A549 (cell line): ENCODE results near the gene MDM1. TPM values are rescaled to one million over a fixed set of nuclear protein-coding genes. Genes with fewer than 3 reads are reported as not detected.

Experiments used
- ATAC-seq, 2 experiments: fragments of 200-7000 bp in 1 of 2; fragments of >200 bp in 1 of 2; cut with Nextera tagmentation in 1 of 2; cut with Tn5 transposase in 1 of 2; 3 replicates each; pipeline versions ENCODE4 v1.8.0 to v1.9.1; 2018 to 2020; ENCODE audit warnings: mild to moderate bottlenecking in 1 of 2, moderate library complexity in 1 of 2
- CTCF ChIA-PET: fragments of 300-600 bp; sonication (Branson Sonifier 250); formaldehyde crosslinking; extraction: SDS; loops from one replicate; lab custom pipeline; 2021; ENCODE audit warnings: antibody characterized with exemption, inconsistent platforms; lab: Yijun Ruan, JAX
- POLR2A ChIA-PET: fragments of 350-600 bp; formaldehyde crosslinking; extraction: SDS; loops from one replicate; lab custom pipeline; 2021; ENCODE audit warnings: antibody characterized with exemption, inconsistent platforms; lab: Yijun Ruan, JAX
- DNase-seq, 2 experiments: peaks; one replicate each; pipeline versions ENCODE4 v3.0.0 to v3.0.0-alpha.2; 2011 to 2016; ENCODE audit warnings: low read depth in 1 of 2, low spot score in 1 of 2
- FAIRE-seq: peaks from 2 replicates; lab custom pipeline; 2011; peaks lifted over from hg19 to GRCh38; lab: Jason Lieb, UNC
- H3K27ac ChIP-seq, 2 experiments: fragments of >200 bp; sonication (Bioruptor Twin); formaldehyde crosslinking; 3 replicates each; pipeline ENCODE4 v1.5.1; 2016 to 2017
- H3K4me1 ChIP-seq: fragments of >200 bp; sonication (Bioruptor Twin); formaldehyde crosslinking; 3 replicates; pipeline ENCODE4 v1.6.1; 2016
- H3K4me2 ChIP-seq: fragments of >200 bp; sonication (Bioruptor Twin); formaldehyde crosslinking; 3 replicates; pipeline ENCODE4 v1.6.1; 2016
- H3K4me3 ChIP-seq: fragments of >200 bp; sonication (Bioruptor Twin); formaldehyde crosslinking; 3 replicates; pipeline ENCODE4 v1.5.1; 2016
- H3K9me3 ChIP-seq: fragments of >200 bp; sonication (Bioruptor Twin); formaldehyde crosslinking; 3 replicates; pipeline ENCODE4 v1.6.1; 2016
- CBX8 ChIP-seq: fragments of 200-600 bp; sonication (generic); IDR thresholded peaks from 2 replicates; pipeline ENCODE4 v1.6.1; 2016
- CHD4 ChIP-seq: fragments of 200-600 bp; sonication (generic); IDR thresholded peaks from 2 replicates; pipeline ENCODE4 v1.6.1; 2016; ENCODE audit warnings: antibody characterized with exemption, mild to moderate bottlenecking, borderline replicate concordance
- EHF ChIP-seq: fragments of 250-450 bp; sonication (Bioruptor Pico); IDR thresholded peaks from 2 replicates; pipeline ENCODE4 v1.5.0; 2020; ENCODE audit warnings: mild to moderate bottlenecking
- ESRRA ChIP-seq: fragments of 150-350 bp; IDR thresholded peaks from 2 replicates; pipeline ENCODE4 v1.6.1; 2014; ENCODE audit warnings: mild to moderate bottlenecking, low read length, borderline replicate concordance
- FOSB ChIP-seq: fragments of 250-450 bp; sonication (Bioruptor Pico); IDR thresholded peaks from 2 replicates; pipeline ENCODE4 v1.5.0; 2020; ENCODE audit warnings: mild to moderate bottlenecking, moderate library complexity
- FOSL2 ChIP-seq, 2 experiments: fragments of 450-650 bp in 1 of 2; fragments of >200 bp in 1 of 2; sonication (Bioruptor Twin) in 1 of 2; formaldehyde crosslinking; IDR thresholded peaks; 2 replicates each; pipeline versions ENCODE4 v1.5.0 to v1.6.1; 2016 to 2020; ENCODE audit warnings: mild to moderate bottlenecking in 1 of 2, moderate library complexity in 1 of 2
- GATA3 ChIP-seq: IDR thresholded peaks from 2 replicates; pipeline ENCODE4 v1.6.1; 2012; ENCODE audit warnings: borderline replicate concordance
- HOXA7 ChIP-seq: fragments of 250-450 bp; sonication (Bioruptor Pico); IDR thresholded peaks from 2 replicates; pipeline ENCODE4 v1.5.0; 2020; ENCODE audit warnings: mild to moderate bottlenecking, moderate library complexity
- HOXB5 ChIP-seq: fragments of 250-450 bp; sonication (Bioruptor Pico); IDR thresholded peaks from 2 replicates; pipeline ENCODE4 v1.5.0; 2020; ENCODE audit warnings: mild to moderate bottlenecking, moderate library complexity
- KDM1A ChIP-seq: fragments of 200-600 bp; sonication (generic); IDR thresholded peaks from 2 replicates; pipeline ENCODE4 v1.6.1; 2016; ENCODE audit warnings: low read depth, mild to moderate bottlenecking
- KDM5A ChIP-seq: fragments of 200-600 bp; sonication (generic); IDR thresholded peaks from 2 replicates; pipeline ENCODE4 v1.6.1; 2016; ENCODE audit warnings: antibody characterized with exemption, mild to moderate bottlenecking
- POLR2A ChIP-seq: IDR thresholded peaks from 2 replicates; pipeline ENCODE4 v1.6.1; 2012; ENCODE audit warnings: mild to moderate bottlenecking, low read length
- RCOR1 ChIP-seq: fragments of 150-350 bp; IDR thresholded peaks from 2 replicates; pipeline ENCODE4 v1.6.1; 2014; ENCODE audit warnings: antibody characterized with exemption, low read length, low read depth
- RNF2 ChIP-seq: fragments of 200-600 bp; sonication (generic); IDR thresholded peaks from 2 replicates; pipeline ENCODE4 v1.6.1; 2016; ENCODE audit warnings: low read depth, mild to moderate bottlenecking, antibody characterized with exemption, moderate library complexity, borderline replicate concordance
- SMC3 ChIP-seq: fragments of >200 bp; sonication (Bioruptor Twin); formaldehyde crosslinking; IDR thresholded peaks from 3 replicates; pipeline ENCODE4 v1.6.1; 2018; ENCODE audit warnings: inconsistent platforms
- SREBF2 ChIP-seq: fragments of 450-650 bp; IDR thresholded peaks from 2 replicates; pipeline ENCODE4 v1.6.1; 2014; ENCODE audit warnings: mild to moderate bottlenecking, moderate library complexity
- USF2 ChIP-seq: fragments of 450-650 bp; IDR thresholded peaks from 2 replicates; pipeline ENCODE4 v1.6.1; 2014; ENCODE audit warnings: antibody characterized with exemption
- ZC3H11A ChIP-seq: fragments of 450-650 bp; IDR thresholded peaks from 2 replicates; pipeline ENCODE4 v1.6.1; 2014; ENCODE audit warnings: antibody characterized with exemption, mild to moderate bottlenecking
- ZSCAN20 ChIP-seq: fragments of 250-450 bp; sonication (Bioruptor Pico); IDR thresholded peaks from 2 replicates; pipeline ENCODE4 v1.8.0; 2022; ENCODE audit warnings: mild to moderate bottlenecking, moderate library complexity
- WGBS: methylation state at CpG from one replicate; pipeline ENCODE4 v1.1.6; 2017; ENCODE audit errors: missing lambda C conversion rate; 5-methylcytosine and 5-hydroxymethylcytosine counted together
- polyA plus RNA-seq, 4 experiments: library from polyadenylated mRNA; depleted of rRNA in 3 of 4; stranded (reverse); fragments of >200 nt; fragmentation: RNase III in 1 of 4; extraction: RNeasy Plus Mini Kit Qiagen cat#74134 plus additional on column Dnase treatment in 1 of 4; gene quantifications; 2 replicates in 3 of 4; 3 replicates in 1 of 4; pipeline ENCODE4 v1.2.3, GENCODE V29; 2011 to 2017
- TF ChIP-seq, protein P1 (sequence below): IDR thresholded peaks from 2 replicates; pipeline ENCODE4 v1.6.1; 2012
- TF ChIP-seq, protein P2 (sequence below): fragments of 200-600 bp; sonication (generic); IDR thresholded peaks from 2 replicates; pipeline ENCODE4 v1.6.1; 2016; ENCODE audit warnings: antibody characterized with exemption, mild to moderate bottlenecking, moderate library complexity

Gene MDM1
- polyA plus RNA-seq, 2 of the 4 experiments (the other 2 are of a cell fraction): 12.5 to 24.5 TPM

- DNase-seq: no peak
- ChIA-PET POLR2A (no interaction called here), CTCF (no interaction called here)
- TF ChIP-seq HOXB5 (CRISPR knock-in tag) (no peak), GATA3 (no peak), EHF (no peak), ZC3H11A (no peak), FOSL2 (IDR thresholded peaks at IDR 0.05) (no peak), FOSL2 (CRISPR knock-in tag; IDR thresholded peaks at IDR 0.05) (no peak), USF2 (no peak), POLR2A (no peak), RNF2 (no peak), ZSCAN20 (CRISPR knock-in tag) (no peak), KDM5A (no peak), SREBF2 (no peak), SMC3 (no peak), RCOR1 (no peak), CBX8 (no peak), ESRRA (no peak)
- TF ChIP-seq, protein P1, sequence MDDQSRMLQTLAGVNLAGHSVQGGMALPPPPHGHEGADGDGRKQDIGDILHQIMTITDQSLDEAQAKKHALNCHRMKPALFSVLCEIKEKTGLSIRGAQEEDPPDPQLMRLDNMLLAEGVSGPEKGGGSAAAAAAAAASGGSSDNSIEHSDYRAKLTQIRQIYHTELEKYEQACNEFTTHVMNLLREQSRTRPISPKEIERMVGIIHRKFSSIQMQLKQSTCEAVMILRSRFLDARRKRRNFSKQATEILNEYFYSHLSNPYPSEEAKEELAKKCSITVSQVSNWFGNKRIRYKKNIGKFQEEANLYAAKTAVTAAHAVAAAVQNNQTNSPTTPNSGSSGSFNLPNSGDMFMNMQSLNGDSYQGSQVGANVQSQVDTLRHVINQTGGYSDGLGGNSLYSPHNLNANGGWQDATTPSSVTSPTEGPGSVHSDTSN: no peak
- 86% methylated on average over 6 of the region's 6 CpGs for WGBS
- Histone ChIP-seq H3K4me2 (no peak overlapping the region), H3K27ac (no peak overlapping the region), H3K4me1 (no peaks in the 10 kb centered on the region), H3K9me3 (no peaks in the 10 kb centered on the region), H3K4me3 (no peak overlapping the region)
- ATAC-seq: no peak
- FAIRE-seq: no peak
Measured at GRCh38 chr12:68303850-68304249, 28.3 kb downstream of the MDM1 start.

DNA sequence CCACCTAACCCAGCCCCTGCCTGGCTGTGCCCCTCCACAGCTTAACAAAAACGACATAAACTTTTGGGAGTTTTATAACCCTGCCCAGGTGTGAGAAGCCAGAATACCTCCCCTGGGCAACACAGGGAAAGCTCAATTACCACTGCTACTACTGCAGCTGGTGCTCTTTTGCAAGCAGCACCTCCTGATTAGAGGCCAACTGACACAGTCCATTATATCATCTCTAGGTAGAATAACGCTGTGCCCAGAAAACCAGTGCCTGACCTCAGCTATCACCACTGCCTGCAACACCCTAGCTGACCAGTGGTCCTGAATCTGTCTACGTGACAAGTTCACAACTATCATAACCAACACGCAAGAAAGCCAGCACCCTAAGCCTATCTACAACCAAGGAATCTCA lies 34.2 kb downstream of the MDM1 start:
- FAIRE-seq (no peak), ATAC-seq (no peak), DNase-seq (no peak)
- WGBS: 72% methylated on average over 4 of the region's 4 CpGs
- CTCF ChIA-PET: interaction anchor here (1.1 to 1.3 kb wide), 3 partner anchors 20 to 259 kb away, joined by 3 to 4 read pairs (median 3); no protein-coding TSS in a partner anchor
- H3K4me3 ChIP-seq: no peak overlapping the region
- POLR2A ChIA-PET: no interaction called here
- no peaks in the 10 kb centered on the region for H3K9me3 ChIP-seq
- no peaks in the 10 kb centered on the region for H3K4me1 ChIP-seq
- H3K27ac ChIP-seq: no peak overlapping the region
- H3K4me2 ChIP-seq: no peak overlapping the region
- TF ChIP-seq GATA3 (no peak), POLR2A (no peak), HOXA7 (CRISPR knock-in tag) (no peak), KDM1A (no peak), CBX8 (no peak), RCOR1 (no peak), CHD4 (no peak)

DNA sequence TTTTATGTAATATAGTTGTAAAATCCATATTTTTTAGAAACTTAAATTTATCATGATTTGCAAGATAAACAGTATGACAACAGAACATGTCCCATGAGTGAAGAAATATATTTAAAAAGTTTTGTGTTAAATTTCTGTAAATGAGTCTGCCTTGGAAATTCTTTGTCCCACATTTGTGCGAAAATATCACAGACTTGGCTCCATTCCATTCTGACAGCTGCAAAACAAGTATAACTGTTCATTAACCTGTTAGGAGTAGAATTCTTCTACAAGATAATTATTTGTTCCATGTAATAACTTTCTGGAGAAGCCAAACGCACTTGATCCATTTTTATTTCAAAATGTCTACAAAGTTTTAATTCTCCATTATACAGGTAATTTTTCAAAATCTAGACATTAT lies 37.9 kb downstream of the MDM1 start:
- WGBS: 90% methylated on average over 2 of the region's 2 CpGs
- Histone ChIP-seq H3K4me1 (no peaks in the 10 kb centered on the region), H3K27ac (no peak overlapping the region), H3K4me3 (no peak overlapping the region), H3K9me3 (no peaks in the 10 kb centered on the region), H3K4me2 (no peak overlapping the region)
- no peak for TF ChIP-seq FOSB (CRISPR knock-in tag)
- TF ChIP-seq, protein P2, sequence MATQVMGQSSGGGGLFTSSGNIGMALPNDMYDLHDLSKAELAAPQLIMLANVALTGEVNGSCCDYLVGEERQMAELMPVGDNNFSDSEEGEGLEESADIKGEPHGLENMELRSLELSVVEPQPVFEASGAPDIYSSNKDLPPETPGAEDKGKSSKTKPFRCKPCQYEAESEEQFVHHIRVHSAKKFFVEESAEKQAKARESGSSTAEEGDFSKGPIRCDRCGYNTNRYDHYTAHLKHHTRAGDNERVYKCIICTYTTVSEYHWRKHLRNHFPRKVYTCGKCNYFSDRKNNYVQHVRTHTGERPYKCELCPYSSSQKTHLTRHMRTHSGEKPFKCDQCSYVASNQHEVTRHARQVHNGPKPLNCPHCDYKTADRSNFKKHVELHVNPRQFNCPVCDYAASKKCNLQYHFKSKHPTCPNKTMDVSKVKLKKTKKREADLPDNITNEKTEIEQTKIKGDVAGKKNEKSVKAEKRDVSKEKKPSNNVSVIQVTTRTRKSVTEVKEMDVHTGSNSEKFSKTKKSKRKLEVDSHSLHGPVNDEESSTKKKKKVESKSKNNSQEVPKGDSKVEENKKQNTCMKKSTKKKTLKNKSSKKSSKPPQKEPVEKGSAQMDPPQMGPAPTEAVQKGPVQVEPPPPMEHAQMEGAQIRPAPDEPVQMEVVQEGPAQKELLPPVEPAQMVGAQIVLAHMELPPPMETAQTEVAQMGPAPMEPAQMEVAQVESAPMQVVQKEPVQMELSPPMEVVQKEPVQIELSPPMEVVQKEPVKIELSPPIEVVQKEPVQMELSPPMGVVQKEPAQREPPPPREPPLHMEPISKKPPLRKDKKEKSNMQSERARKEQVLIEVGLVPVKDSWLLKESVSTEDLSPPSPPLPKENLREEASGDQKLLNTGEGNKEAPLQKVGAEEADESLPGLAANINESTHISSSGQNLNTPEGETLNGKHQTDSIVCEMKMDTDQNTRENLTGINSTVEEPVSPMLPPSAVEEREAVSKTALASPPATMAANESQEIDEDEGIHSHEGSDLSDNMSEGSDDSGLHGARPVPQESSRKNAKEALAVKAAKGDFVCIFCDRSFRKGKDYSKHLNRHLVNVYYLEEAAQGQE: no peak
- ATAC-seq (no peak), DNase-seq (no peak), FAIRE-seq (no peak)
- ChIA-PET CTCF (interaction anchor here (1.8 kb wide), 1 partner anchor 70 kb away, joined by 6 read pairs; no protein-coding TSS in a partner anchor), POLR2A (no interaction called here)
